Stimulated activated CD4-positive, alpha-beta T cell treated with anti-CD3 and anti-CD28 coated beads, Interleukin-15, amount 100 ng/mL, for 1 hour (primary cell): ENCODE measurements around the gene RAB21.
"Not testable (repeated sequence)": the region's sequence is repeated elsewhere in the genome, so short reads cannot be mapped to it uniquely, and the experiment has no call there.

Source experiments
- DNase-seq, 2 donors: peaks; one replicate each; pipeline ENCODE4 v3.0.0-alpha.2; 2020; ENCODE audit warnings: low read depth in 1 of 2, low spot score in 1 of 2

RAB21 gene

DNA sequence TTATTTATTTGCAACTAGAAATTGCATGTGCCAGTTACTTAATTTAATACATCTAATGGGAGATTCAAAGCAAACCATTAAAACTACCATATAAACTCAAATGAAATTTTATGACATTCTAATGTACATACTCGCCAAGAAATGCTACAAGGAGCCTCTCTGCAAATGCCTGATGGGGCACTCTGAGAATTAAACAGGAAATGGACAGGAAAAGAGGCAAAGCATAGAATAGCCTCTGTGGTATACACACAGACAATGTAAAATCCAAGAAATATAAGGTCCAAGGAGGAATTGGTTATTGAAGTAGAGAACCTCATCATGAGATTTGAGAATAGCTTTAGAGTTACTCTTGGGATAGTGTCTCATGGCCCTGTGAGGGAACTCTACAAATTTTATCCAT is 41.2 kb downstream of the RAB21 start:
- no peak for DNase-seq

DNA sequence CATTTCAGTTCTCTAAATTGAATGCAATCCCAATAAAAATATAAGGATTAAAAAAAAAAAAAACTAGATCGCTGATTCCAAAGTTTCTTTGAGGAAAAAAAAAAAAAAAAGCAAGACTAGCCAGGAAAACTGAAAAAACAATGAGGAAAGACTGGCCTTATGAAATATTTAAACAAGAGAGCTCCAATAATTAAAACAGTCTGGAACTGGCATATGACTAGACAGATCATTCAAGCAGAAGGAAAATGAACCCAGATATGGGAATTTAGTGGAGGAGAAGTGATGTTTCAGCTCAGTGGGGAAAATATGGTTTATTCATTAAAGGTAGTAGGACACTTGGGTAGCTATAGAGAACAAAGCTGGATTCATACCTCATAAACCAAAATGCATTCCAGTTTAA is 42.9 kb downstream of the RAB21 start:
- no peak for DNase-seq

GRCh38 chr12:71799106-71799505 is 44.4 kb downstream of the RAB21 start:
- DNase-seq = no peak

GRCh38 chr12:71800177-71800576 is 45.5 kb downstream of the RAB21 start:
- DNase-seq = no peak

- DNase-seq = no peak
These were observed 49.8 kb downstream of the RAB21 start for GRCh38 chr12:71804505-71804904.

GRCh38 chr12:71810921-71811320 is 56.3 kb downstream of the RAB21 start:
- no peak for DNase-seq

- not testable (repeated sequence) for DNase-seq
These were observed 60.6 kb downstream of the RAB21 start for GRCh38 chr12:71815242-71815641.

DNA sequence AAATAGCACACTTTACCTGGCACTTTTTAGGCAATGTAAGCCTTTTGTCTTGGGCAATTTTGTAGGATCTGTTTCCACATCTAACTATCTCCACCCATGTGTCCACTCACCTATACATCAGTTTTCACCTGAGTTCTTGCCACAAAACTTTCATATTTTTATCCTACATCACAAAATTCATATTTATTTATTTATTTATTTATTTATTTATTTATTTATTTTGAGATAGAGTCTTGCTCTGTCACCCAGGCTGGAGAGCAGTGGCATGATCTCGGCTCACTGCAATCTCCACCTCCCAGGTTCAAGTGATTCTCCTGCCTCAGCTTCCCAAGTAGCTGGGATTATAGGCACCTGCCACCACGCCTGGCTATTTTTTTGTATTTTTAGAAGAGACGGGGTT is 67.4 kb downstream of the RAB21 start:
- not testable (repeated sequence) for DNase-seq

DNA sequence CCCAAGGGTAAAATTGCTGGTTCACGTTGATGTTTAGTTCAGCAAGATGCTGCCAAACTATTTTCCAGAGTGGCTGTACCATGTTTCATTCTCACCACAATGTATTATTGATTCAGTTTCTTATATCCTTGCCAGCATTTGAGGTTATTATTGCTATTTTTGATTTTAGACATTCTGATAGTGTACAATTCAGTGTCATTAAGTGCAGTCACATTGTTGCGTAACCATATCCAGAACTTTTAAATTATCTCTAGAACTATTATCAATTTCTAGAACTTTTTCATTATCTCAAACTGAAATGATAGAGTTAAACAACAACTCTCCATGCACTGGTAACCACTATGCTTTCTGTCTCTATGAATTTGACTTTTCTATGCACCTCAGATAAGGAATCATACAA is 74.2 kb downstream of the RAB21 start:
- DNase-seq = no peak

DNA sequence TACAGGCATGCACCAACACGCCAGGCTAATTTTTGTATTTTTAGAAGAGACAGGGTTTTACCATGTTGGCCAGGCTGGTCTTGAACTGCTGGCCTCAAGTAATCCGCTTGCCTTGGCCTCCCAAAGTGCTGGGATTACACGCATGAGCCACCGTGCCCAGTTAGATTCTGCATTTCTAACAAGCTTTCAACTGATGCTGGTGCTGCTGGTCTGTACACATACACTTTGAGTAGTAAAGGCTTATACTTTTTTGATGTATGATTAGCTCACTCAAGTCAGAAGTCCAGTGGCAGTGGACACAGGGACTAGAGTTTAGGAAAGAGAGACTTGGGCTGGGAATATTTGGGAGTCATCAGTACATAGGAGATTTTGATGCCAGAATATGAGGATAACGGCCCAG is 82.7 kb downstream of the RAB21 start:
- DNase-seq = no peak

DNA sequence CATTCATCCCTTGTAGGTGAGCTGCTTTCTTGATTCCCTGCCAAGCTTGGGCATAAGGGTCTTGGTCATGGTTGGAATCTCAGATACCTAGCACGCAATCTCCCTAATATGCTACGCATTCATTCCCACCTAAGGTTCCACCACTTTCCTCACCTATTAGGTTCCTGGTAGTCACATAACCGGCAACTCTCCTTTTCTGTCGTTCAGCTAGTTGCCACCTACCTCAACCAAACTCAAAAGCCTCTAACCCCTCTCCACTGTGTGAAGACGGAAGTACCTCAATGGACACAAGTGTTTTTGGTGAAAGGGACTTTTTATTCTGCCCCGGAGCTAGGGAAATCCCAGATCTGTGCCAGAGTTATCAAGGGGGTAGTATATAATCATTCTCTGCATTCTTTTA is 83.6 kb downstream of the RAB21 start:
- no peak for DNase-seq

GRCh38 chr12:71838676-71839075 is 84.0 kb downstream of the RAB21 start:
- DNase-seq = no peak

DNA sequence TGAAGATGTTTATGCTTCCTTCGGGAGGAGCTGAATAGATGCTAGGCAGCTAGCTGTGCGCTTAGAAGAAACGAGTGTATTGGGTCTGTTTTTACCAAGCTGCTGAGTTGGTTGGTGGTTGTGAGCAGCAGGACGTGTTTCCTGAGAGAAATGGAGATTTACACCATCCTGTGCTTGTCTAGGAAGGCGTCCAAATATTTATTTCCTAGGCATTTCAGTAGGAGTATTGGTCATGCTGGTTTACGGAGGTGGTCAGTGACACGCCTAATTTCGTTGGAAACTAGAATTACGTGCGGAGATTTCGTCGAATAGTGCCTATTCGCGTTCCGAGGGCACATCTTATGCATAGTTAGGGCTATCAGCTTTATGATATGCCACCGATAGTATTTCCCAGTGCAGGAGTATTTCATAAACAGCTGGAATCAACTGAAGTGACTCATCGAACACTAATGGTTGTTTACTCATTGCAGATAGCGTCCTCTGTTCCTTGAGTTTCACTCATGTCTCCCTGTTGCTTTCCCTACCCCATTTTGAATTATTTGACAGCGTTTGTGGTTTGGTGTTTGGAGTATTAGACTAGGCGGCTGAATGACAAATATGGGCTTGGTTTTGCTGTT is 85.7 kb downstream of the RAB21 start:
- DNase-seq = no peak

DNA sequence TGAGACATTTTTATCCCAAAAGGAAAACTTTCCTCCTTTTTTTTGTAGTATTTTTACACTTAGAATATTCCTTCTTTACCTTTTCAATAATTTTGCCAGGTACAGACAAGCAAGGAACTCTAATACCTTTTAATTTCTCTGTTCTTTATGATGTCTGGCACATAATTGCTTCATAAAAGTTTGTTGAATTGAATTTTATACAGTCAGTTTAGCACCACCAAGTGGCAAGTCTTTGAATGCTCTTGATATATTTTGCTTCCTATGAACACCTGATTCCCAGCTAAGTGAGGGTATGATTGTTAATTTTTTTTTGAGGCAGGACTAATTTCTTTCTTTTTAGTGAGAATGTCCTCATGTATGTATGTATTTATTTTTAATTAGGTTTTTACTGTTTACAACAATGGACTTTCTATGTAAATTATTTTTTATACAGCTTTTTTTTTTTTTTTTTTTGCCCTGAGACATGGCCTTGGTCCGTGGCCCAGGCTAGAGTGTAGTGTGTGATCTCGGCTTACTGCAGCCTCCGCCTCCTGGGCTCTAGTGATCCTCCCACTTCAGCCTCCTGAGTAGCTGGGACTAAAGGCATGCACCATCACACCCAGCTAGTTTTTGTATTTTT is 91.8 kb downstream of the RAB21 start:
- DNase-seq = no peak

GRCh38 chr12:71848212-71848611 is 93.5 kb downstream of the RAB21 start:
- no peak for DNase-seq

- no peak for DNase-seq
These were observed 94.6 kb downstream of the RAB21 start for GRCh38 chr12:71849109-71849851.
